ENCODE data around the gene KIF20A. TPM values are rescaled to one million over a fixed set of nuclear protein-coding genes. Genes with fewer than 3 reads are reported as not detected.

KIF20A gene
- total RNA-seq, 1 experiment from 2014 or later: 81.9 TPM

- no peak for TF ChIP-seq KAT7 (CRISPR knock-in tag; IDR thresholded peaks at IDR 0.05; ENCODE audit: borderline replicate concordance)
Observed at GRCh38 chr5:138224712-138225111, 45.8 kb downstream of the KIF20A start (continued).

GRCh38 chr5:138226910-138227309 is 48.0 kb downstream of the KIF20A start:
- peaks cover 2% of the 10 kb centered on the region for H3K36me3 Mint-ChIP-seq
- DNase-seq (ENCODE audit: low spot score) (no peak), ATAC-seq (no peak)
- peaks cover 2% of the 10 kb centered on the region for H3K27me3 Mint-ChIP-seq (ENCODE audit: low read depth)
- peaks cover 8% of the 10 kb centered on the region for H3K9me3 Mint-ChIP-seq
- TF ChIP-seq, protein P1, sequence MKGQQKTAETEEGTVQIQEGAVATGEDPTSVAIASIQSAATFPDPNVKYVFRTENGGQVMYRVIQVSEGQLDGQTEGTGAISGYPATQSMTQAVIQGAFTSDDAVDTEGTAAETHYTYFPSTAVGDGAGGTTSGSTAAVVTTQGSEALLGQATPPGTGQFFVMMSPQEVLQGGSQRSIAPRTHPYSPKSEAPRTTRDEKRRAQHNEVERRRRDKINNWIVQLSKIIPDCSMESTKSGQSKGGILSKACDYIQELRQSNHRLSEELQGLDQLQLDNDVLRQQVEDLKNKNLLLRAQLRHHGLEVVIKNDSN (CRISPR knock-in tag; IDR thresholded peaks at IDR 0.05): no peak
- TF ChIP-seq RORB (CRISPR knock-in tag; IDR thresholded peaks at IDR 0.05): no peak
- no peak for TF ChIP-seq ZNF121 (CRISPR knock-in tag; IDR thresholded peaks at IDR 0.05)
- no peak for TF ChIP-seq ZNF219 (CRISPR knock-in tag; IDR thresholded peaks at IDR 0.05; ENCODE audit: borderline replicate concordance)
- no peak for TF ChIP-seq MLX (CRISPR knock-in tag; IDR thresholded peaks at IDR 0.05)
- no peak overlapping the region for H3K4me3 Mint-ChIP-seq
- ChIA-PET POLR2A (no interaction called here), CTCF (interaction anchor here (1.4 kb wide), 1 partner anchor 238 kb away, joined by 3 read pairs; the partner anchor contains the start of gene EGR1)
- H3K27ac Mint-ChIP-seq: no peak overlapping the region
- H3K4me1 Mint-ChIP-seq: 0 out of 2 replicates have a peak, but pooled peaks cover 8% of the 10 kb centered on the region

DNA sequence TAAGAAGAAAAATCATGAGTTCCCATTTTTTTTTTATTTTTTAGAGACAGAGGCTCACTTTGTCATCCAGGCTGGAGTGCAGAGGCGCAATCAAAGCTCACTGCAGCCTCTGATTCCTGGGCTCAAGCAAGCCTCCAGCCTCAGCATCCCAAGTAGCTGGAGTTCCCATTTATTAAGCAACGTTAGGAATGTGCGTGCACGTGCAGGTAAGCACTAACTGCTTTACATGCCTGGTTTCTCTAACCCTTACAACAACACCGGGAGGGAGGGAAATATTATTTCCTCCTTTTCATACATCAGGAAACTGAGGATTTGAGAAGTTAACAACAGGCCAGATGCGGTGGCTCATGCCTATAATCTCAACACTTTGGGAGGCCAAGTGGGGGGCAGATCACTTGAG is 50.5 kb downstream of the KIF20A start:
- no peak overlapping the region for H3K27ac Mint-ChIP-seq
- ATAC-seq (no peak), DNase-seq (ENCODE audit: low spot score) (no peak)
- CTCF ChIA-PET: interaction anchor here (1.7 kb wide), 1 partner anchor 123 kb away, joined by 4 read pairs; the partner anchor contains the start of gene KDM3B
- no peak overlapping the region for H3K4me3 Mint-ChIP-seq
- H3K4me1 Mint-ChIP-seq: 0 out of 2 replicates have a peak, but pooled peaks cover 5% of the 10 kb centered on the region
- H3K27me3 Mint-ChIP-seq (ENCODE audit: low read depth): peaks cover 2% of the 10 kb centered on the region; the same call in 1 of the 2 replicates
- POLR2A ChIA-PET: no interaction called here
- peaks cover 8% of the 10 kb centered on the region for H3K9me3 Mint-ChIP-seq
- peaks cover 2% of the 10 kb centered on the region for H3K36me3 Mint-ChIP-seq
- TF ChIP-seq, protein P2, sequence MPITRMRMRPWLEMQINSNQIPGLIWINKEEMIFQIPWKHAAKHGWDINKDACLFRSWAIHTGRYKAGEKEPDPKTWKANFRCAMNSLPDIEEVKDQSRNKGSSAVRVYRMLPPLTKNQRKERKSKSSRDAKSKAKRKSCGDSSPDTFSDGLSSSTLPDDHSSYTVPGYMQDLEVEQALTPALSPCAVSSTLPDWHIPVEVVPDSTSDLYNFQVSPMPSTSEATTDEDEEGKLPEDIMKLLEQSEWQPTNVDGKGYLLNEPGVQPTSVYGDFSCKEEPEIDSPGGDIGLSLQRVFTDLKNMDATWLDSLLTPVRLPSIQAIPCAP (CRISPR knock-in tag; IDR thresholded peaks at IDR 0.05): no peak
- TF ChIP-seq, protein P3, sequence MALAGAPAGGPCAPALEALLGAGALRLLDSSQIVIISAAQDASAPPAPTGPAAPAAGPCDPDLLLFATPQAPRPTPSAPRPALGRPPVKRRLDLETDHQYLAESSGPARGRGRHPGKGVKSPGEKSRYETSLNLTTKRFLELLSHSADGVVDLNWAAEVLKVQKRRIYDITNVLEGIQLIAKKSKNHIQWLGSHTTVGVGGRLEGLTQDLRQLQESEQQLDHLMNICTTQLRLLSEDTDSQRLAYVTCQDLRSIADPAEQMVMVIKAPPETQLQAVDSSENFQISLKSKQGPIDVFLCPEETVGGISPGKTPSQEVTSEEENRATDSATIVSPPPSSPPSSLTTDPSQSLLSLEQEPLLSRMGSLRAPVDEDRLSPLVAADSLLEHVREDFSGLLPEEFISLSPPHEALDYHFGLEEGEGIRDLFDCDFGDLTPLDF (CRISPR knock-in tag; IDR thresholded peaks at IDR 0.05): no peak
- TF ChIP-seq ZSCAN18 (CRISPR knock-in tag; IDR thresholded peaks at IDR 0.05): no peak
- no peak for TF ChIP-seq ZNF138 (CRISPR knock-in tag; conservative IDR thresholded peaks at IDR 0.05)
- no peak for TF ChIP-seq IRF2 (CRISPR knock-in tag; IDR thresholded peaks at IDR 0.05; ENCODE audit: borderline replicate concordance, low read depth)
- no peak for TF ChIP-seq ZNF671 (CRISPR knock-in tag; IDR thresholded peaks at IDR 0.05)
- TF ChIP-seq CTCF (IDR thresholded peaks at IDR 0.05): no peak
- TF ChIP-seq NR1H2 (CRISPR knock-in tag; IDR thresholded peaks at IDR 0.05): no peak
- TF ChIP-seq, protein P1 (CRISPR knock-in tag; IDR thresholded peaks at IDR 0.05): no peak
- no peak for TF ChIP-seq ZNF425 (CRISPR knock-in tag; conservative IDR thresholded peaks at IDR 0.05)
- no peak for TF ChIP-seq NFYB (CRISPR knock-in tag; conservative IDR thresholded peaks at IDR 0.05; ENCODE audit: low read depth)
- no peak for TF ChIP-seq EMX1 (CRISPR knock-in tag; IDR thresholded peaks at IDR 0.05)
- TF ChIP-seq ZNF232 (CRISPR knock-in tag; IDR thresholded peaks at IDR 0.05): no peak
- no peak for TF ChIP-seq CDX4 (CRISPR knock-in tag; IDR thresholded peaks at IDR 0.05; ENCODE audit: borderline replicate concordance)
- TF ChIP-seq, protein P4, sequence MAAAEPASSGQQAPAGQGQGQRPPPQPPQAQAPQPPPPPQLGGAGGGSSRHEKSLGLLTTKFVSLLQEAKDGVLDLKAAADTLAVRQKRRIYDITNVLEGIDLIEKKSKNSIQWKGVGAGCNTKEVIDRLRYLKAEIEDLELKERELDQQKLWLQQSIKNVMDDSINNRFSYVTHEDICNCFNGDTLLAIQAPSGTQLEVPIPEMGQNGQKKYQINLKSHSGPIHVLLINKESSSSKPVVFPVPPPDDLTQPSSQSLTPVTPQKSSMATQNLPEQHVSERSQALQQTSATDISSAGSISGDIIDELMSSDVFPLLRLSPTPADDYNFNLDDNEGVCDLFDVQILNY (CRISPR knock-in tag; IDR thresholded peaks at IDR 0.05): no peak
- TF ChIP-seq MXD4 (CRISPR knock-in tag; IDR thresholded peaks at IDR 0.05; ENCODE audit: borderline replicate concordance): no peak
- TF ChIP-seq NFE2L1 (CRISPR knock-in tag; IDR thresholded peaks at IDR 0.05): no peak
